PC-3 (cell line): Measurements from ENCODE around the gene AGTPBP1.
"Not testable (repeated sequence)": the region's sequence is repeated elsewhere in the genome, so short reads cannot be mapped to it uniquely, and the experiment has no call there.

ENCODE experiments used
- CTCF ChIP-seq: fragments of 300-600 bp; sonication (generic); conservative IDR thresholded peaks from 2 replicates; pipeline ENCODE4 v1.5.1; 2017; ENCODE audit warnings: antibody characterized with exemption, low read depth, mild to moderate bottlenecking, low read length
- EZH2 ChIP-seq: fragments of 300-600 bp; sonication (generic); IDR thresholded peaks from one replicate; pipeline ENCODE4 v1.6.1; 2017; ENCODE audit warnings: antibody characterized with exemption, mild to moderate bottlenecking, low read length; ENCODE audit not compliant: unreplicated experiment
- EZH2phosphoT487 ChIP-seq: fragments of 300-600 bp; sonication (generic); IDR thresholded peaks from 2 replicates; pipeline ENCODE4 v1.6.1; 2018; ENCODE audit warnings: mild to moderate bottlenecking, antibody characterized with exemption, low read length, borderline replicate concordance

DNA sequence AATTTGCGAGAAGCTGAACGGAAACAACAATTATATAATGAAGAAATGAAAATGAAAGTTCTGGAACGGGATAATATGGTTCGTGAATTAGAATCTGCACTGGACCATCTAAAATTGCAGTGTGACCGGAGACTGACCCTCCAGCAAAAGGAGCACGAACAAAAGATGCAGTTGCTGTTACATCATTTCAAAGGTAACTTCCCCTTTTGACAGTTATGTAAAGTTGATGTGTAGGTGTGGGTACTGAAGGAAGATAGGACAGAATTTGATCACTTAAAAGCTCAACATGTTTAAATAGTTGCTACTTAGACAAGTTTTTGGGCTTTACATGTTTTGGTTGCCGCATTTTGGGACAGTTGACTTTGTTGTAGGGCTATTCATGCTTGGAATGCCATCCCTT lies 32.1 kb upstream of the AGTPBP1 start:
- TF ChIP-seq CTCF, EZH2, EZH2phosphoT487: not testable (repeated sequence)
